Ishikawa (cell line): ENCODE measurements around the gene MYG1.

Experiments used
- CEBPB ChIP-seq: IDR thresholded peaks from 2 replicates; pipeline ENCODE4 v1.6.1; 2012
- TAF1 ChIP-seq: IDR thresholded peaks from 2 replicates; pipeline ENCODE4 v1.6.1; 2012; ENCODE audit warnings: low read depth, mild to moderate bottlenecking
- TF ChIP-seq, protein P1 (sequence below): IDR thresholded peaks from 2 replicates; pipeline ENCODE4 v1.6.1; 2012; ENCODE audit warnings: low read depth, mild to moderate bottlenecking

GRCh38 chr12:53306826-53307225 lies 7.3 kb downstream of the MYG1 start:
- TF ChIP-seq TAF1 (no peak), CEBPB (no peak)
- TF ChIP-seq, protein P1, sequence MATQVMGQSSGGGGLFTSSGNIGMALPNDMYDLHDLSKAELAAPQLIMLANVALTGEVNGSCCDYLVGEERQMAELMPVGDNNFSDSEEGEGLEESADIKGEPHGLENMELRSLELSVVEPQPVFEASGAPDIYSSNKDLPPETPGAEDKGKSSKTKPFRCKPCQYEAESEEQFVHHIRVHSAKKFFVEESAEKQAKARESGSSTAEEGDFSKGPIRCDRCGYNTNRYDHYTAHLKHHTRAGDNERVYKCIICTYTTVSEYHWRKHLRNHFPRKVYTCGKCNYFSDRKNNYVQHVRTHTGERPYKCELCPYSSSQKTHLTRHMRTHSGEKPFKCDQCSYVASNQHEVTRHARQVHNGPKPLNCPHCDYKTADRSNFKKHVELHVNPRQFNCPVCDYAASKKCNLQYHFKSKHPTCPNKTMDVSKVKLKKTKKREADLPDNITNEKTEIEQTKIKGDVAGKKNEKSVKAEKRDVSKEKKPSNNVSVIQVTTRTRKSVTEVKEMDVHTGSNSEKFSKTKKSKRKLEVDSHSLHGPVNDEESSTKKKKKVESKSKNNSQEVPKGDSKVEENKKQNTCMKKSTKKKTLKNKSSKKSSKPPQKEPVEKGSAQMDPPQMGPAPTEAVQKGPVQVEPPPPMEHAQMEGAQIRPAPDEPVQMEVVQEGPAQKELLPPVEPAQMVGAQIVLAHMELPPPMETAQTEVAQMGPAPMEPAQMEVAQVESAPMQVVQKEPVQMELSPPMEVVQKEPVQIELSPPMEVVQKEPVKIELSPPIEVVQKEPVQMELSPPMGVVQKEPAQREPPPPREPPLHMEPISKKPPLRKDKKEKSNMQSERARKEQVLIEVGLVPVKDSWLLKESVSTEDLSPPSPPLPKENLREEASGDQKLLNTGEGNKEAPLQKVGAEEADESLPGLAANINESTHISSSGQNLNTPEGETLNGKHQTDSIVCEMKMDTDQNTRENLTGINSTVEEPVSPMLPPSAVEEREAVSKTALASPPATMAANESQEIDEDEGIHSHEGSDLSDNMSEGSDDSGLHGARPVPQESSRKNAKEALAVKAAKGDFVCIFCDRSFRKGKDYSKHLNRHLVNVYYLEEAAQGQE, result no peak
